ENCODE data around the gene TRPC4. TPM values are rescaled to one million over a fixed set of nuclear protein-coding genes. Genes with fewer than 3 reads are reported as not detected.

TRPC4 gene
- total RNA-seq, 1 experiment from 2014 or later: 0.22 TPM

- Histone ChIP-seq H3K9ac (ENCODE audit: low read length) (no peak overlapping the region), H3K4me1 (ENCODE audit: insufficient read depth, low read length) (no peaks in the 10 kb centered on the region), H3K9me2 (replicated peaks; ENCODE audit: low read length) (no peaks in the 10 kb centered on the region), H3F3A (ENCODE audit: low read length, unreplicated experiment) (no peaks in the 10 kb centered on the region), H3K27me3 (ENCODE audit: low read length) (peaks cover 50% of the 10 kb centered on the region), H2AFZ (ENCODE audit: low read length) (no peak overlapping the region), H3K4me2 (ENCODE audit: low read length) (no peak overlapping the region), H3K4me3 (ENCODE audit: low read length) (no peak overlapping the region), H3K36me3 (ENCODE audit: low read depth, low read length) (no peaks in the 10 kb centered on the region), H3K9me3 (ENCODE audit: low read length) (no peaks in the 10 kb centered on the region), H3K27ac (ENCODE audit: low read length) (no peak overlapping the region), H4K20me1 (ENCODE audit: low read length) (no peaks in the 10 kb centered on the region), H3K79me2 (ENCODE audit: low read length) (no peaks in the 10 kb centered on the region)
- POLR2A ChIA-PET (ENCODE audit: unreplicated experiment): no interaction called here
- DNase-seq (no peak), ATAC-seq (no peak)
- intact Hi-C loops (cut with micrococcal nuclease): no loop called here
- CTCF ChIA-PET: no interaction called here
- TF ChIP-seq CTCF (conservative IDR thresholded peaks at IDR 0.05; ENCODE audit: low read depth, low read length) (no peak), EZH2 (IDR thresholded peaks at IDR 0.05; ENCODE audit: low read length, unreplicated experiment) (no peak), EZH2phosphoT487 (IDR thresholded peaks at IDR 0.05; ENCODE audit: borderline replicate concordance, low read length) (no peak)
- BruUV-seq (replicated peaks): no TSS peak
Observed at GRCh38 chr13:37886879-37887278, 17.3 kb upstream of the TRPC4 start.

- CTCF ChIA-PET: no interaction called here
- no peak overlapping the region for H3K4me2 ChIP-seq (ENCODE audit: low read length)
Observed at GRCh38 chr13:37884674-37885073, 15.1 kb upstream of the TRPC4 start.

GRCh38 chr13:37884026-37884425 lies 14.5 kb upstream of the TRPC4 start:
- H3K4me3 ChIP-seq (ENCODE audit: low read length): no peak overlapping the region
- POLR2A ChIA-PET (ENCODE audit: unreplicated experiment): no interaction called here
- no peak overlapping the region for H3K9ac ChIP-seq (ENCODE audit: low read length)
- H3K27ac ChIP-seq (ENCODE audit: low read length): no peak overlapping the region
- ATAC-seq (no peak), DNase-seq (no peak)
- no TSS peak for BruUV-seq (replicated peaks)
- no peaks in the 10 kb centered on the region for H3F3A ChIP-seq (ENCODE audit: low read length, unreplicated experiment)
- H3K36me3 ChIP-seq (ENCODE audit: low read depth, low read length): no peaks in the 10 kb centered on the region
- TF ChIP-seq CTCF (conservative IDR thresholded peaks at IDR 0.05; ENCODE audit: low read depth, low read length): no peak
- no peak for TF ChIP-seq EZH2 (IDR thresholded peaks at IDR 0.05; ENCODE audit: low read length, unreplicated experiment)
- TF ChIP-seq EZH2phosphoT487 (IDR thresholded peaks at IDR 0.05; ENCODE audit: borderline replicate concordance, low read length): no peak
- no peaks in the 10 kb centered on the region for H3K79me2 ChIP-seq (ENCODE audit: low read length)
- intact Hi-C loops (cut with micrococcal nuclease): no loop called here
- no peak overlapping the region for H2AFZ ChIP-seq (ENCODE audit: low read length)
- H3K4me1 ChIP-seq (ENCODE audit: insufficient read depth, low read length): no peaks in the 10 kb centered on the region
- no peaks in the 10 kb centered on the region for H3K9me3 ChIP-seq (ENCODE audit: low read length)
- no peaks in the 10 kb centered on the region for H4K20me1 ChIP-seq (ENCODE audit: low read length)
- H3K27me3 ChIP-seq (ENCODE audit: low read length): peaks cover 69% of the 10 kb centered on the region
- H3K4me2 ChIP-seq (ENCODE audit: low read length): no peak overlapping the region
- CTCF ChIA-PET: no interaction called here
- H3K9me2 ChIP-seq (replicated peaks; ENCODE audit: low read length): no peaks in the 10 kb centered on the region

More at GRCh38 chr13:37884674-37885073, 15.1 kb upstream of the TRPC4 start:
- Histone ChIP-seq H3K9ac (ENCODE audit: low read length) (no peak overlapping the region), H2AFZ (ENCODE audit: low read length) (no peak overlapping the region), H4K20me1 (ENCODE audit: low read length) (no peaks in the 10 kb centered on the region), H3K9me2 (replicated peaks; ENCODE audit: low read length) (no peaks in the 10 kb centered on the region), H3K27ac (ENCODE audit: low read length) (no peak overlapping the region), H3K36me3 (ENCODE audit: low read depth, low read length) (no peaks in the 10 kb centered on the region), H3K79me2 (ENCODE audit: low read length) (no peaks in the 10 kb centered on the region), H3K4me3 (ENCODE audit: low read length) (no peak overlapping the region), H3K9me3 (ENCODE audit: low read length) (no peaks in the 10 kb centered on the region), H3K4me1 (ENCODE audit: insufficient read depth, low read length) (no peaks in the 10 kb centered on the region), H3F3A (ENCODE audit: low read length, unreplicated experiment) (no peaks in the 10 kb centered on the region), H3K27me3 (ENCODE audit: low read length) (peaks cover 67% of the 10 kb centered on the region)
- intact Hi-C loops (cut with micrococcal nuclease): no loop called here
- POLR2A ChIA-PET (ENCODE audit: unreplicated experiment): no interaction called here
- no TSS peak for BruUV-seq (replicated peaks)
- DNase-seq (no peak), ATAC-seq (no peak)
- TF ChIP-seq EZH2phosphoT487 (IDR thresholded peaks at IDR 0.05; ENCODE audit: borderline replicate concordance, low read length): no peak
